HG03520 (cell line): Measurements from ENCODE around the gene ZNF530.
A peak's percentile ranks its signal among the peaks of the same experiment; 100 is the strongest.

Experiments used
- ATAC-seq: cut with Tn5 transposase; IDR thresholded peaks from one replicate; pipeline ENCODE4 v1.9.1; 2021; ENCODE audit warnings: mild to moderate bottlenecking, moderate library complexity; ENCODE audit not compliant: unreplicated experiment

The ZNF530 gene

GRCh38 chr19:57599761-57600383 lies at the start of gene ZNF530:
TSS of gene ZNF530 (plus strand) at chr19:57599885. CDS start at chr19:57604346, 4,461 bp downstream.
- peak; percentile 83 for ATAC-seq

GRCh38 chr19:57552432-57552831 lies 47.3 kb upstream of the ZNF530 start:
- no peak for ATAC-seq

GRCh38 chr19:57557659-57558058 lies 42.0 kb upstream of the ZNF530 start:
- no peak for ATAC-seq

GRCh38 chr19:57558525-57558924 lies 41.2 kb upstream of the ZNF530 start:
- no peak for ATAC-seq

GRCh38 chr19:57559008-57559403 lies 40.7 kb upstream of the ZNF530 start:
- no peak for ATAC-seq

GRCh38 chr19:57559404-57560025 lies 40.2 kb upstream of the ZNF530 start, which contains the start of gene ZNF550:
TSS of gene ZNF550 (minus strand) at chr19:57559863. CDS start at chr19:57559682, 181 bp downstream.
- ATAC-seq, result peak; percentile 94

GRCh38 chr19:57560049-57560491 lies 39.6 kb upstream of the ZNF530 start:
- ATAC-seq, result peak; percentile 24

- no peak for ATAC-seq
These were observed 36.1 kb upstream of the ZNF530 start for GRCh38 chr19:57563547-57563946.

GRCh38 chr19:57566396-57567265 lies 33.1 kb upstream of the ZNF530 start:
- no peak for ATAC-seq

- ATAC-seq, result no peak
These were observed 29.0 kb upstream of the ZNF530 start for GRCh38 chr19:57570707-57571106.

GRCh38 chr19:57572415-57572947 lies 27.2 kb upstream of the ZNF530 start:
- ATAC-seq, result no peak

GRCh38 chr19:57576661-57577060 lies 23.0 kb upstream of the ZNF530 start:
- ATAC-seq, result no peak

GRCh38 chr19:57578487-57579205 lies 21.0 kb upstream of the ZNF530 start, which contains the start of gene ZNF416:
TSS of gene ZNF416 (minus strand) at chr19:57578911. CDS start at chr19:57578704, 207 bp downstream.
- peak; percentile 78 for ATAC-seq

GRCh38 chr19:57583104-57583520 lies 16.6 kb upstream of the ZNF530 start:
- ATAC-seq, result no peak

GRCh38 chr19:57583521-57584416 lies 15.9 kb upstream of the ZNF530 start, which contains the start of gene ZIK1:
TSS of gene ZIK1 (plus strand) at chr19:57584145. CDS start at chr19:57584357, 212 bp downstream.
- peak; percentile 66 for ATAC-seq

- ATAC-seq, result no peak
These were observed 12.2 kb upstream of the ZNF530 start for GRCh38 chr19:57587529-57587928.

- ATAC-seq, result no peak
These were observed 316 bp upstream of the ZNF530 start for GRCh38 chr19:57599377-57599760.

GRCh38 chr19:57606931-57607330 lies 7.2 kb downstream of the ZNF530 start:
- no peak for ATAC-seq

- ATAC-seq, result no peak
These were observed 11.4 kb downstream of the ZNF530 start for GRCh38 chr19:57611113-57611512.
